GM10248 (cell line): ENCODE measurements around the gene NDST4.

Source experiments
- CTCF ChIA-PET: fragments of 300-600 bp; sonication (Branson Sonifier 250); formaldehyde crosslinking; extraction: SDS; loops from one replicate; lab custom pipeline; 2021; ENCODE audit warnings: antibody characterized with exemption; lab: Yijun Ruan, JAX
- POLR2A ChIA-PET: fragments of 350-650 bp; sonication (Branson Sonifier 250); formaldehyde crosslinking; extraction: SDS; loops from one replicate; lab custom pipeline; 2020; ENCODE audit warnings: antibody characterized with exemption; lab: Yijun Ruan, JAX
- DNase-seq: peaks from one replicate; pipeline ENCODE4 v3.0.0; 2012; ENCODE audit errors: extremely low spot score
- TF ChIP-seq, protein P1 (sequence below): IDR thresholded peaks from 2 replicates; pipeline ENCODE4 v1.5.1; 2012; ENCODE audit warnings: mild to moderate bottlenecking, low read depth; ENCODE audit errors: extremely low read depth, missing control alignments, control extremely low read depth

The NDST4 gene

DNA sequence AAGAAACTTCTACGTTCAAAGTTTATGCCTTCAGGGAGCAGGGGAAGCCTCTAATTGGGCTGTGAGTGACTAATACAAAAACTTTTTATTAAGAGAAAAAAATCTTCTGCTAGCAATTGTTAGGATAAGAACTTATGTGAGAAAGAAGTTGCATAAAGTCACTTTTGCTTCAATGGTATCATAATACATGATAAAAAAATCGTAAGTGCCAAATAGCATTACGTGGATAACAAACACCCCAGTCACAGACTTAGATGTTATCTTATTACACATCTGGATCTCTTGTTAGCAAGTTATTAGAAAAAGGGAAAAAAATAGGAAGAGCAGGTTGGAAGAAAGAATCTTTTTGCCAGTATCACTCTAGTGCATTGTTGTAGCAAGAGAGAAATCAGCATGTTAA is 4.2 kb upstream of the NDST4 start:
- no peak for DNase-seq
- TF ChIP-seq, protein P1, sequence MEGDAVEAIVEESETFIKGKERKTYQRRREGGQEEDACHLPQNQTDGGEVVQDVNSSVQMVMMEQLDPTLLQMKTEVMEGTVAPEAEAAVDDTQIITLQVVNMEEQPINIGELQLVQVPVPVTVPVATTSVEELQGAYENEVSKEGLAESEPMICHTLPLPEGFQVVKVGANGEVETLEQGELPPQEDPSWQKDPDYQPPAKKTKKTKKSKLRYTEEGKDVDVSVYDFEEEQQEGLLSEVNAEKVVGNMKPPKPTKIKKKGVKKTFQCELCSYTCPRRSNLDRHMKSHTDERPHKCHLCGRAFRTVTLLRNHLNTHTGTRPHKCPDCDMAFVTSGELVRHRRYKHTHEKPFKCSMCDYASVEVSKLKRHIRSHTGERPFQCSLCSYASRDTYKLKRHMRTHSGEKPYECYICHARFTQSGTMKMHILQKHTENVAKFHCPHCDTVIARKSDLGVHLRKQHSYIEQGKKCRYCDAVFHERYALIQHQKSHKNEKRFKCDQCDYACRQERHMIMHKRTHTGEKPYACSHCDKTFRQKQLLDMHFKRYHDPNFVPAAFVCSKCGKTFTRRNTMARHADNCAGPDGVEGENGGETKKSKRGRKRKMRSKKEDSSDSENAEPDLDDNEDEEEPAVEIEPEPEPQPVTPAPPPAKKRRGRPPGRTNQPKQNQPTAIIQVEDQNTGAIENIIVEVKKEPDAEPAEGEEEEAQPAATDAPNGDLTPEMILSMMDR = no peak
- ChIA-PET CTCF (no interaction called here), POLR2A (no interaction called here)

GRCh38 chr4:115110191-115111181 is 2.9 kb downstream of the NDST4 start:
- CTCF ChIA-PET = interaction anchor here (1.5 kb wide), 1 partner anchor 19 kb away, joined by 3 read pairs; no protein-coding TSS in a partner anchor

GRCh38 chr4:115108850-115109249 is 4.6 kb downstream of the NDST4 start:
- POLR2A ChIA-PET = no interaction called here
- no peak for DNase-seq
- CTCF ChIA-PET = no interaction called here
- TF ChIP-seq, protein P1 = no peak

More at GRCh38 chr4:115110191-115111181, 2.9 kb downstream of the NDST4 start:
- TF ChIP-seq, protein P1 = no peak
- POLR2A ChIA-PET = no interaction called here
- DNase-seq = no peak

DNA sequence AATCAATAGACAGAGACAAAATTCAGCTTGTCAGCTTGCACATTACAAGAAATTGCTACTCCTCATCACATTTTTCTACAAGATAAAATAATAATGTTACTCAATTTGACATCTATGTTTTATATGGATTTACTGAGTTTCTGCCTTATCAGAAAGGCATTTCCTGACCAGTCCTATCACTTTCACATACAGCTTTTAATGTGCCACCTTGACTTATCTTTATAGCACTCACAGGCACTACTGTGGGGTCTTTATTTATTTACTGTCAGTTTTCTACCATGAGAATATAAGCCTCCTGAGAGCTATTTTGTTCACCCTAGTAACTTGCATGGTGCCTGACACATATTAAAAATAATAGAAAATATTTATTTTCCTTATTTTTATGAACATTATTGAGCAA is 6.0 kb downstream of the NDST4 start:
- no peak for DNase-seq
- ChIA-PET CTCF (interaction anchor here (1.2 to 1.5 kb wide), 2 partner anchors 10 to 11 kb away, joined by 3 read pairs; no protein-coding TSS in a partner anchor), POLR2A (no interaction called here)
- TF ChIP-seq, protein P1 = no peak

GRCh38 chr4:115101675-115102074 is 11.7 kb downstream of the NDST4 start:
- TF ChIP-seq, protein P1 = no peak
- no peak for DNase-seq
- CTCF ChIA-PET = interaction anchor here (0.7 to 1.2 kb wide), 3 partner anchors 12 to 18 kb away, joined by 3 read pairs; partner anchors contain the start of gene NDST4
- POLR2A ChIA-PET = no interaction called here

GRCh38 chr4:115090483-115091075 is 22.8 kb downstream of the NDST4 start:
- TF ChIP-seq, protein P1 = peak; percentile 48
- DNase-seq = peak; percentile 12
- ChIA-PET POLR2A (no interaction called here), CTCF (interaction anchor here (2.3 kb wide), 1 partner anchor 762 kb away, joined by 10 read pairs; no protein-coding TSS in a partner anchor)
